Measurements from ENCODE around the gene RERE.

RERE gene

GRCh38 chr1:8422510-8423268, 394.8 kb downstream of the RERE start:
- in situ Hi-C loops (cut with MboI; ENCODE audit: low sequenced_read_pairs): no loop called here

GRCh38 chr1:8421721-8422120, 395.7 kb downstream of the RERE start:
- in situ Hi-C loops (cut with MboI; ENCODE audit: low sequenced_read_pairs): no loop called here

- in situ Hi-C loops (cut with MboI; ENCODE audit: low sequenced_read_pairs): no loop called here
Observed at GRCh38 chr1:8420318-8420717, 397.1 kb downstream of the RERE start.

GRCh38 chr1:8419861-8420260, 397.6 kb downstream of the RERE start:
- in situ Hi-C loops (cut with MboI; ENCODE audit: low sequenced_read_pairs): no loop called here

- in situ Hi-C loops (cut with MboI; ENCODE audit: low sequenced_read_pairs): no loop called here
Observed at GRCh38 chr1:8419172-8419571, 398.3 kb downstream of the RERE start.

GRCh38 chr1:8418301-8418700, 399.1 kb downstream of the RERE start:
- in situ Hi-C loops (cut with MboI; ENCODE audit: low sequenced_read_pairs): no loop called here

GRCh38 chr1:8417625-8418024, 399.8 kb downstream of the RERE start:
- in situ Hi-C loops (cut with MboI; ENCODE audit: low sequenced_read_pairs): no loop called here

GRCh38 chr1:8416881-8417280, 400.6 kb downstream of the RERE start:
- in situ Hi-C loops (cut with MboI; ENCODE audit: low sequenced_read_pairs): no loop called here

GRCh38 chr1:8415526-8416278, 401.7 kb downstream of the RERE start:
- in situ Hi-C loops (cut with MboI; ENCODE audit: low sequenced_read_pairs): no loop called here

GRCh38 chr1:8412183-8412831, 405.1 kb downstream of the RERE start:
- in situ Hi-C loops (cut with MboI; ENCODE audit: low sequenced_read_pairs): no loop called here

- in situ Hi-C loops (cut with MboI; ENCODE audit: low sequenced_read_pairs): no loop called here
Observed at GRCh38 chr1:8411803-8412182, 405.6 kb downstream of the RERE start.

- in situ Hi-C loops (cut with MboI; ENCODE audit: low sequenced_read_pairs): no loop called here
Observed at GRCh38 chr1:8410791-8411190, 406.6 kb downstream of the RERE start.

- in situ Hi-C loops (cut with MboI; ENCODE audit: low sequenced_read_pairs): no loop called here
Observed at GRCh38 chr1:8409606-8410005, 407.8 kb downstream of the RERE start.

GRCh38 chr1:8409106-8409505, 408.3 kb downstream of the RERE start:
- in situ Hi-C loops (cut with MboI; ENCODE audit: low sequenced_read_pairs): no loop called here

GRCh38 chr1:8408151-8408839, 409.1 kb downstream of the RERE start:
- in situ Hi-C loops (cut with MboI; ENCODE audit: low sequenced_read_pairs): no loop called here

- in situ Hi-C loops (cut with MboI; ENCODE audit: low sequenced_read_pairs): no loop called here
Observed at GRCh38 chr1:8407652-8408051, 409.8 kb downstream of the RERE start.

- in situ Hi-C loops (cut with MboI; ENCODE audit: low sequenced_read_pairs): no loop called here
Observed at GRCh38 chr1:8406960-8407359, 410.5 kb downstream of the RERE start.

- in situ Hi-C loops (cut with MboI; ENCODE audit: low sequenced_read_pairs): no loop called here
Observed at GRCh38 chr1:8406011-8406410, 411.4 kb downstream of the RERE start.

- in situ Hi-C loops (cut with MboI; ENCODE audit: low sequenced_read_pairs): no loop called here
Observed at GRCh38 chr1:8404460-8405370, 412.7 kb downstream of the RERE start.

- in situ Hi-C loops (cut with MboI; ENCODE audit: low sequenced_read_pairs): no loop called here
Observed at GRCh38 chr1:8402109-8402710, 415.2 kb downstream of the RERE start.
